ENCODE results near the gene OR56B1. TPM values are rescaled to one million over a fixed set of nuclear protein-coding genes. Genes with fewer than 3 reads are reported as not detected.
"Not testable (repeated sequence)": the region's sequence is repeated elsewhere in the genome, so short reads cannot be mapped to it uniquely, and the experiment has no call there.

The OR56B1 gene
- total and polyA plus RNA-seq, 5 experiments from 2014 or later = 0.36 to 0.42 TPM; not detected in 3

DNA sequence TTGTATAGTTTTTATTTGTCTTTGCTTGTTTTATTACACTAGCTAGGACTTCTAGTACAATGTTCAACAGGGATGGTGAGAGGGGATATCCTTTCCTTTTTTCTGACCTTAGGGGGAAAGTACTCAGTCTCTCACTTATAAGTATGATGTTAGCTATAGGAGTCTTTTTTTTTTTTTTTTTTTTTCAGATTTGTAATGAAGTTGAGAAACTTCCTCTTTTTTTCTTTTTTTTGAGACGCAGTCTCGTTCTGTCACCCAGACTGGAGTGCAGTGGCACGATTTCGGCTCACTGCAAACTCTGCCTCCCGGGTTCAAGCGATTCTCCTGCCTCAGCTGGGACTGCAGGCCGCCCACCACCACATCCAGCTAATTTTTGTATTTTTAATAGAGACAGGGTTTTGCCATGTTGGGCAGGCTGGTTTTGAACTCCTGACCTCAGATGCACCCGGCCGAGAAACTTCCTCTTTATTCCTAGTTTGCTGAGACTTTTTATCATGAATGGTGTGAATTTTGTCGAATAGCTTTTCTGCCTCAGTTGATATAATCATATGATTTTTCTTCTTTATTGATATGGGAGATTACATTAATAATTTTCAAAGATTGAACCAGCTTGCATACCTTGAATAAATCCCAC is 35.7 kb upstream of the OR56B1 start:
- Mint-ChIP-seq H3K27me3 (no peaks in the 10 kb centered on the region), H3K9me3 (no peaks in the 10 kb centered on the region), H3K4me1 (peaks cover 22 to 84% (median 70%) of the 10 kb centered on the region in 4 donors), H3K4me3 (peak overlapping the region in 6 of 10 donors; percentile 0 to 68 (median 26)), H3K27ac (peak overlapping the region in 7 of 10 donors; percentile 22 to 82 (median 58)), H3K36me3 (peaks cover 6 to 91% (median 51%) of the 10 kb centered on the region in 3 donors)
- ATAC-seq (no peak), DNase-seq (no peak)
- POLR2A ChIA-PET = interaction anchor here (0.6 to 4.4 kb wide), 4 partner anchors 10 to 16 kb away, joined by 3 to 24 read pairs (median 4); partner anchors contain the start of gene TRIM22

DNA sequence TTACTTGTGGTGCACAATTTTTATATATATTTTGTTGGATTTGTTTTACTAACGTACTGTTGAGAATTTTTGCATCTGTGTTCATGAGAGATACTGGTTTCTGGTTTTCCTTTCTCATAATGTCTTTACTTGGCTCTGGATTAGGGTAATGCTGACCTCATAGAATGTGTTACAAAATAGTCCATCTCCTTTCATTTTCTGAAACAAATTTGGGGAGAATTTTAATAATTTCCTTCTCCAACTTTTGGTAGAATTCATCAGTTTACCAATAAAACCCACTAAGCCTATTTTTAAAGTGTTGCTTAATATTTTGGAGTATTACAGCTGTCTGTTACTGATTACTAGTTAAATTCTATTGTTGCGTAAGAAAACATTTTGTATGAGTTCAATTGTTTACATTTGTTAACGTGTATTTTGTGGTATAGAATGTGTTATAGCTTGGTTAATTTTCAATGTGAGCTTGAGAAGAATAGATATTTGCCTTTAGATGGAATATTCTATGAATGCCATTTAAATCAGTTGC is 35.1 kb upstream of the OR56B1 start:
- Mint-ChIP-seq H3K27ac (peak overlapping the region in 6 of 10 donors; percentile 9 to 83 (median 70)), H3K27me3 (no peaks in the 10 kb centered on the region), H3K4me3 (peak overlapping the region in 4 of 10 donors; percentile 15 to 68 (median 45)), H3K9me3 (no peaks in the 10 kb centered on the region), H3K4me1 (peaks cover 21 to 81% (median 66%) of the 10 kb centered on the region in 4 donors), H3K36me3 (peaks cover 6 to 91% (median 48%) of the 10 kb centered on the region in 3 donors)
- DNase-seq = no peak
- ATAC-seq = no peak
- POLR2A ChIA-PET = interaction anchor here (1.5 to 4.4 kb wide), 2 partner anchors 10 to 13 kb away, joined by 6 to 24 read pairs; partner anchors contain the start of gene TRIM22

DNA sequence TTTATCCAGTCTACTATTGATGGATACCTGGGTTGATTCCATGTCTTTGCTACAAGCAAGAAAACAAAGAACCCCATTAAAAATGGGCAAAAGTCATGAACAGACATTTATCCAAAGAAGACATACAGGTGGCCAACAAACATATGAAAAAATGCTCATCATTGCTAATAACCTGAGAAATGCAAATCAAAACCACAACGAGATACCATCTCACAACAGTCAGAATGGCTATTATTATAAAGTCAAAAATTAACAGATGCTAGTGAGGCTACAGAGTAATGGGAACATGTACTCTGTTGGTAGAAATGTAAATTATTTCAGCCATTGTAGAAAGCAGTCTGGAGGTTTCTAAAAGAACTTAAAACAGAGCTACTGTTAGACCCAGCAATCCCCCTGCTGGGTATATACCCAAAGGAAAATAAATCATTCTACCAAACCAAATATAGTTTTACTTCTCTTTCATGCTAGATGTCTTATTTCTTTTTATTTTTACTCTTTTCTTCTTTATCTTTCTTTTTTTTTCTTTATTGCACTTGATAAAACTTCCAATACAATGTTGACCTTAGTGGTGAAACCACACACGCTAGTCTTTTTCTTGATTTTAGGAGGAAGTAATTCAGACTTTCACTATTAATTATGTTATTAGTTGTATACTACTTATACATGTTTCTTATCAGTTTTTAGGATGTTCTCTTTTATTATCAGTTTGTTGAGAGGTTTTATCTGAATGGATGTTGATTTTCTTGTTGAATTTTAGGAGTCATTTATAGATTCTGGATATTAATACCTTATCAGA is 32.3 kb upstream of the OR56B1 start:
- peak overlapping the region in 9 of 10 donors; percentile 20 to 89 (median 73) for H3K27ac Mint-ChIP-seq
- H3K4me1 Mint-ChIP-seq = peaks cover 10 to 56% (median 43%) of the 10 kb centered on the region in 4 donors
- no peaks in the 10 kb centered on the region for H3K9me3 Mint-ChIP-seq
- ATAC-seq (no peak), DNase-seq (no peak)
- POLR2A ChIA-PET = interaction anchor here (0.6 kb wide), 1 partner anchor 11 kb away, joined by 5 read pairs; no protein-coding TSS in a partner anchor
- peaks cover 4 to 89% (median 40%) of the 10 kb centered on the region in 3 donors for H3K36me3 Mint-ChIP-seq
- H3K4me3 Mint-ChIP-seq = peak overlapping the region in 2 of 10 donors; percentile 28 to 45
- no peaks in the 10 kb centered on the region for H3K27me3 Mint-ChIP-seq

DNA sequence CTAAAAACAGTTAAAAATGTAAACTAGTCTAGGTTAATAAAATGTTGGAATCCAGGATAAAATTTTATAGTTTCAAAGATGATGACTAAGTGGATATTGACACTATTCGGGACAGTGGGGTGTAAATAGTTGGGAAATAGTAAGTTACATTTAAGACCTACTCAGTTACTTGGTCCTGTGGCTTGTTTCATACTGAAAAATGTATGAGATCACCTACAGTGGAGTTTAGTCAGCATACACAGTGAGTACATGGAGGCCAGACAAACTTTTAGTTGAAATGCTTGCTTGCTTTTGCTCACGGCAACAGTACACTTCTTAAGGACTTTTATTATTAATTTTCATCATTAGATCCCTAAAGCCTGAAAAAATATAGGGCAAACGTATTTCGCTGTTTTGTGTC is 30.6 kb upstream of the OR56B1 start:
- H3K27ac Mint-ChIP-seq = peak overlapping the region in 9 of 10 donors; percentile 11 to 80 (median 53)
- DNase-seq (no peak), ATAC-seq (no peak)
- POLR2A ChIA-PET = no interaction called here
- H3K36me3 Mint-ChIP-seq = peaks cover 9 to 87% (median 34%) of the 10 kb centered on the region in 3 donors
- H3K27me3 Mint-ChIP-seq = no peaks in the 10 kb centered on the region
- H3K4me3 Mint-ChIP-seq = no peak overlapping the region
- no peaks in the 10 kb centered on the region for H3K9me3 Mint-ChIP-seq
- H3K4me1 Mint-ChIP-seq = peaks cover 13 to 43% (median 35%) of the 10 kb centered on the region in 4 donors

DNA sequence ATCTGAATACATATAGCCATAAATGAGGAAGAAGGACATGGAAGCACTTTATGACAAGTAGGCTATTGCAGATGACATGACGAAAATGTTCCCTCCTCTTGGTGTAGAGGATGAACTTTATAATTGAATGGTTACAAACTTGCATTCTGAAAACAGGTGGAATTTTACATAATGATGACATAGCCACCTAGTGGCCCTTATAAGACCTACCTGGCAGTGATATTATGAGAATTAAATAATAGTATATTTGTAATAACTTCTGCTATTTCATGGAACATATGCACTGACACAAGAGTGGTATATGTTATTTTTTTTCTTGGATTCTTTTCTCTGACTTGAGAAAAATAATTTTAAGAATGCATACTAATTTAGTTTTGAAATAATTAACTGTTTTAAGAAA is 23.7 kb upstream of the OR56B1 start:
- Mint-ChIP-seq H3K9me3 (peaks cover 0 to 3% (median 0%) of the 10 kb centered on the region in 9 donors), H3K27ac (peak overlapping the region in 7 of 10 donors; percentile 14 to 81 (median 51)), H3K27me3 (no peaks in the 10 kb centered on the region), H3K36me3 (peaks cover 9 to 32% (median 9%) of the 10 kb centered on the region in 3 donors), H3K4me1 (peaks cover 0 to 6% (median 3%) of the 10 kb centered on the region in 4 donors), H3K4me3 (no peak overlapping the region)
- POLR2A ChIA-PET = interaction anchor here (0.8 to 1.8 kb wide), 3 partner anchors 12 to 28 kb away, joined by 3 to 4 read pairs (median 4); no protein-coding TSS in a partner anchor
- DNase-seq (peak in 2 of 10 donors; percentile 21 to 28), ATAC-seq (peak; percentile 47 to 53)

DNA sequence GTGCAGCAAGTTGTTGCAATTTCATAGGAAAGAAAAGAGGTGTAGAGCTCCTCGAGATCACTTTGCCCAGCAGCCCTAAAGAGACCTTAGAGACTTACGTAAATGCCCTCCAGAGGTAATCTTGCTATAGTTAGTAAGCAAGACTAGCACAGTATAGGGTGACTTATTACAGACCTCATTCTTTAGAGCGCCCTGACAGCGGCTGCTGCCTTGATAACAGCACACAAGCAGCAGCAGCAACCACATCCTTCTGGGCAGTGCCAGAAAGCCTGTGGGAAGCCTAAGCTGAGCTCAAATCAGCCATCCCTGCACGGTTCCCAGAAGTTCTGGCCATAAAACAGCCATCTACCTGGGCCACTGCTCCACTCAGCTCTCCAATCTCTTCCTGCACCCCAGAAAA is 22.6 kb upstream of the OR56B1 start:
- H3K4me3 Mint-ChIP-seq = no peak overlapping the region
- peaks cover 8 to 22% (median 11%) of the 10 kb centered on the region in 3 donors for H3K36me3 Mint-ChIP-seq
- peak overlapping the region in 6 of 10 donors; percentile 21 to 62 (median 38) for H3K27ac Mint-ChIP-seq
- ATAC-seq (no peak), DNase-seq (no peak)
- H3K27me3 Mint-ChIP-seq = no peaks in the 10 kb centered on the region
- POLR2A ChIA-PET = interaction anchor here (0.6 kb wide), 1 partner anchor 19 kb away, joined by 4 read pairs; no protein-coding TSS in a partner anchor
- peaks cover 0 to 6% (median 3%) of the 10 kb centered on the region in 4 donors for H3K4me1 Mint-ChIP-seq
- peaks cover 0 to 7% (median 6%) of the 10 kb centered on the region in 9 donors for H3K9me3 Mint-ChIP-seq

DNA sequence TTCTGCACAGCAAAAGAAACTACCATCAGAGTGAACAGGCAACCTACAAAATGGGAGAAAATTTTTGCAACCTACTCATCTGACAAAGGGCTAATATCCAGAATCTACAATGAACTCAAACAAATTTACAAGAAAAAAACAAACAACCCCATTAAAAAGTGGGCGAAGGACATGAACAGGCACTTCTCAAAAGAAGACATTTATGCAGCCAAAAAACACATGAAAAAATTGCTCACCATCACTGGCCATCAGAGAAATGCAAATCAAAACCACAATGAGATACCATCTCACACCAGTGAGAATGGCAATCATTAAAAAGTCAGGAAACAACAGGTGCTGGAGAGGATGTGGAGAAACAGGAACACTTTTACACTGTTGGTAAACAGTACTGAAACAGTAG is 19.7 kb upstream of the OR56B1 start:
- H3K27ac Mint-ChIP-seq, DNase-seq, H3K4me1 Mint-ChIP-seq, ATAC-seq, POLR2A ChIA-PET, H3K27me3 Mint-ChIP-seq: not testable (repeated sequence)
- Mint-ChIP-seq H3K36me3 (peaks cover 5 to 17% (median 8%) of the 10 kb centered on the region in 3 donors), H3K9me3 (peaks cover 0 to 13% (median 6%) of the 10 kb centered on the region in 9 donors), H3K4me3 (peak overlapping the region in 1 of 10 donors; percentile 24)

DNA sequence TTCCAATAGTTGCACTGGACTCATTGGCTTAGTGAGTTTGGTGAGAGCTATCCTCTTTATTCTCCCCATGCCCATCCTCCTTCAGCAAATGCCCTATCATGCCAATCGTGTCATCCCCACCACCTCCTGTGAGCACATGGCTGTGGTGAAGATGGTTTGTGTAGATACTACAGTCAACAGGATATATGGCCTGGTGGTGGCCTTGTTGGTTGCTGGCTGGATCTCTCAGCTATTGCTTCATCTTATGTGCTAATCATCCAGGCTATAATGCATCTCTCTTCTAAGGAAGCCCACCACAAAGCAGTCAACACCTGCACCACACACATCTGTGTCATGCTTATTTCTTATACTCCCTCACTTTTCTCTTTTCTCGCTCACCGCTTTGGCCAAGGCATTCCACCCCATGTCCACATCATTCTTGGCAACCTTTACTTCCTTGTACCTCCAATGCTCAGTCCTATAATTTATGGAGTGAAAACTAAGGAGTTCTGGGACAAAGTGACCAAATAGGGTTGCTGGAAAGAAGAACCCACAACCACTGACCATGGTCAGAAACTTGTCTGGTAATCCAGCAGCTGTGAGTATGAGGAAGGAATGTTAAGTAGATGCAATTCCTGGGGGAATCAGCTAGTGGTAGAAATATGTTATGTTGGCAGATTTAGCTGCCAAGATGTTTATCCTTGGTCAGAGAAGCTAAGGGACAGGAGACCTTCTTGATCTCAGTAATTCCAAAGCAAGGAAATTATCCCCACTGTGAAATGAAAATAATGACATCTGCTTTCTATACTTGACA is 16.3 kb upstream of the OR56B1 start:
- Mint-ChIP-seq H3K9me3 (peaks cover 0 to 13% (median 6%) of the 10 kb centered on the region in 9 donors), H3K36me3 (peaks cover 5 to 17% (median 8%) of the 10 kb centered on the region in 3 donors), H3K4me3 (no peak overlapping the region), H3K4me1 (no peaks in the 10 kb centered on the region), H3K27me3 (no peaks in the 10 kb centered on the region), H3K27ac (no peak overlapping the region)
- POLR2A ChIA-PET = no interaction called here
- DNase-seq = no peak
- ATAC-seq = no peak

DNA sequence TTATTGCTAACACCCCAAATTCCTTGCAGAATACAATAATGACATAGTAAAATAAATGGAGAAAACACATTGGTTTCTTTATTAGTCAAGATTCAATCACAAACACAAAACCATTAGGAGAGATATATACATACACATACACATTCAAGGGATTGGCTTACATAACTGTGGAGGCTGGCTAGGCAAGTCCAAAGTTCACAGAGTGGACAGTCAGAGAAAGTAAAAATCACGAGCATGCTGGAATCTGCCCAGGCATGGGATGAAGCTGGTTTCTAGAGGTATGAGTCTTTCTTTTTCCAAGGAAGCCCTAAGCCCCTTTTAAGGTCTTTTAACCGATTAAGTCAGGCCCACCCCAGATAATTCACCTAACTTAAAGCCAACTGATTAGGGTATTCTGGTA is 13.6 kb upstream of the OR56B1 start:
- POLR2A ChIA-PET = no interaction called here
- H3K36me3 Mint-ChIP-seq = peaks cover 7 to 17% (median 10%) of the 10 kb centered on the region in 3 donors

DNA sequence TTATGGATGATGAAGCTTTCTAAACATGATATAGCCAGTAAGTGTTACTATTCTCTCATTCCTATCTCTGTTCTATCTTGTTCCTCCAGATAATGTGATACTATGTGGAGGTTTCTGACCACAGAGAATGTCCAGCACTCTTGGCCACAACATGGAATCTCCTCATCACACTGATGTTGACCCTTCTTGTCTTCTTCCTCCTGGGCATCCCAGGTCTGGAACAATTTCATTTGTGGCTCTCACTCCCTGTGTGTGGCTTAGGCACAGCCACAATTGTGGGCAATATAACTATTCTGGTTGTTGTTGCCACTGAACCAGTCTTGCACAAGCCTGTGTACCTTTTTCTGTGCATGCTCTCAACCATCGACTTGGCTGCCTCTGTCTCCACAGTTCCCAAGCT is 9.9 kb upstream of the OR56B1 start:
- Mint-ChIP-seq H3K36me3 (peaks cover 6 to 11% (median 10%) of the 10 kb centered on the region in 3 donors), H3K4me1 (no peaks in the 10 kb centered on the region)
- ATAC-seq = no peak

More for the DNA sequence above, 13.6 kb upstream of the OR56B1 start:
- ATAC-seq (no peak), DNase-seq (no peak)
- Mint-ChIP-seq H3K4me1 (no peaks in the 10 kb centered on the region), H3K4me3 (no peak overlapping the region), H3K27ac (no peak overlapping the region), H3K27me3 (peaks cover 0 to 6% (median 0%) of the 10 kb centered on the region in 5 donors), H3K9me3 (peaks cover 0 to 12% (median 5%) of the 10 kb centered on the region in 9 donors)

DNA sequence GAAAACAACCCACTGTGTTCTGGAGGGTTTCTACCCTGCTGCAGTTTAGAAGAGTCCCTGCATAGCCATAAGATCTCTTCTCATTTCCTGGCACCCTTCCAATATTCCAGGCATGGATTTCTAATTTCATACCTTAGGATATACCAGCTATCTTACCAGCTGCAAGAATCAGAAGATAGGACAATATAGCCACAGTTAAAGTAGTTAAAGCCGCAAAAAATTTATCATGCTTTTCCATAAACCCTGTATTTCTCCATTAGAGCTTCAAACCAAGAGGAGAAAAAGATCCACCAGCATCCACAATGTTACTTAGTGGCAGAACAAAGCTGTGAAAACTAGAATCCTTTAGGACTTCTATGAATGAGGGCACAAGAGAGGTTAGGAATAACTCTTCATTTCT is 8.6 kb upstream of the OR56B1 start:
- POLR2A ChIA-PET = no interaction called here
- H3K4me1 Mint-ChIP-seq = no peaks in the 10 kb centered on the region
- no peak for DNase-seq
- no peak for ATAC-seq
- no peaks in the 10 kb centered on the region for H3K9me3 Mint-ChIP-seq
- peaks cover 6 to 11% (median 10%) of the 10 kb centered on the region in 3 donors for H3K36me3 Mint-ChIP-seq
- H3K4me3 Mint-ChIP-seq = no peak overlapping the region
- H3K27me3 Mint-ChIP-seq = peaks cover 0 to 6% (median 0%) of the 10 kb centered on the region in 5 donors
- no peak overlapping the region for H3K27ac Mint-ChIP-seq

More for the DNA sequence above, 9.9 kb upstream of the OR56B1 start:
- peak overlapping the region in 1 of 10 donors; percentile 17 for H3K27ac Mint-ChIP-seq
- H3K27me3 Mint-ChIP-seq = peaks cover 0 to 6% (median 0%) of the 10 kb centered on the region in 5 donors
- POLR2A ChIA-PET = no interaction called here
- H3K9me3 Mint-ChIP-seq = no peaks in the 10 kb centered on the region
- H3K4me3 Mint-ChIP-seq = no peak overlapping the region
- no peak for DNase-seq

DNA sequence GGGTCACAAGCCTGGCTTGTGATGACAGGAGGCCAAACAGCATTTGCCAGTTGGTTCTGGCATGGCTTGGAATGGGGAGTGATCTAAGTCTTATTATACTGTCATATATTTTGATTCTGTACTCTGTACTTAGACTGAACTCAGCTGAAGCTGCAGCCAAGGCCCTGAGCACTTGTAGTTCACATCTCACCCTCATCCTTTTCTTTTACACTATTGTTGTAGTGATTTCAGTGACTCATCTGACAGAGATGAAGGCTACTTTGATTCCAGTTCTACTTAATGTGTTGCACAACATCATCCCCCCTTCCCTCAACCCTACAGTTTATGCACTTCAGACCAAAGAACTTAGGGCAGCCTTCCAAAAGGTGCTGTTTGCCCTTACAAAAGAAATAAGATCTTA is 843 bp downstream of the OR56B1 start:
- ATAC-seq (no peak), DNase-seq (no peak)
- H3K4me1 Mint-ChIP-seq = no peaks in the 10 kb centered on the region
- peaks cover 3 to 15% (median 8%) of the 10 kb centered on the region in 5 donors for H3K27me3 Mint-ChIP-seq
- H3K4me3 Mint-ChIP-seq = no peak overlapping the region
- peaks cover 7 to 26% (median 19%) of the 10 kb centered on the region in 9 donors for H3K9me3 Mint-ChIP-seq
- peaks cover 17 to 47% (median 33%) of the 10 kb centered on the region in 3 donors for H3K36me3 Mint-ChIP-seq
- no peak overlapping the region for H3K27ac Mint-ChIP-seq
- POLR2A ChIA-PET = no interaction called here

Measured in naive thymus-derived CD8-positive, alpha-beta T cell (primary cell).